Aorta (tissue), 5 donors: ENCODE results near the gene PARP8. TPM values are rescaled to one million over a fixed set of nuclear protein-coding genes. Genes with fewer than 3 reads are reported as not detected.
A peak's percentile ranks its signal among the peaks of the same experiment; 100 is the strongest.

ENCODE experiments used
- ATAC-seq: fragments of 200-7000 bp; cut with Tn5 transposase; one replicate; pipeline ENCODE4 v1.9.1; 2022; ENCODE audit warnings: moderate library complexity; ENCODE audit not compliant: low FRiP score
- DNase-seq, 2 donors: peaks; one replicate each; pipeline ENCODE4 v3.0.0-alpha.2; 2020
- H3K27ac ChIP-seq, 2 donors: one replicate each; pipeline ENCODE4 v1.5.1; 2013; ENCODE audit warnings: low read length in 2 of 2, mild to moderate bottlenecking in 2 of 2, moderate library complexity in 2 of 2, control low read depth in 1 of 2, inconsistent platforms in 1 of 2, low read depth in 1 of 2
- H3K27me3 ChIP-seq, 2 donors: one replicate each; pipeline ENCODE4 v1.6.1; 2013; ENCODE audit warnings: control low read depth in 1 of 2, low read length in 1 of 2, mild to moderate bottlenecking in 1 of 2, moderate library complexity in 1 of 2; ENCODE audit not compliant: insufficient read depth in 2 of 2, control insufficient read depth in 1 of 2
- H3K36me3 ChIP-seq, 2 donors: one replicate each; pipeline ENCODE4 v1.6.1; 2013; ENCODE audit warnings: control low read depth in 1 of 2, low read length in 1 of 2, mild to moderate bottlenecking in 1 of 2; ENCODE audit not compliant: insufficient read depth in 2 of 2, control insufficient read depth in 1 of 2
- H3K4me1 ChIP-seq, 2 donors: one replicate each; pipeline ENCODE4 v1.6.1; 2013; ENCODE audit warnings: low read length in 2 of 2, control low read depth in 1 of 2, mild to moderate bottlenecking in 1 of 2, moderate library complexity in 1 of 2; ENCODE audit not compliant: insufficient read depth in 2 of 2, control insufficient read depth in 1 of 2
- H3K4me3 ChIP-seq, 2 donors: one replicate each; pipeline ENCODE4 v1.5.1; 2013; ENCODE audit warnings: low read length in 2 of 2, control low read depth in 1 of 2, mild to moderate bottlenecking in 1 of 2
- H3K9me3 ChIP-seq: one replicate; pipeline ENCODE4 v1.6.1; 2013; ENCODE audit warnings: mild to moderate bottlenecking, low read length; ENCODE audit not compliant: control insufficient read depth
- WGBS, 2 donors: extraction: QIAGEN DNeasy Blood & Tissue Kit; methylation state at CpG; one replicate each; pipeline ENCODE4 v1.1.7; 2013; 5-methylcytosine and 5-hydroxymethylcytosine counted together
- intact Hi-C, 2 donors: fragments of 100-400 bp; cut with DNase I; formaldehyde crosslinking; loops; one replicate each; pipeline versions ENCODE4 v1.14.2 to v1.15.0; 2022
- polyA plus RNA-seq, 2 donors: library from polyadenylated mRNA; stranded (reverse); fragments of 200-250 nt; gene quantifications; one replicate each; pipeline ENCODE4 v1.2.3, GENCODE V29; 2013
- total RNA-seq, 2 donors: library from RNA; stranded (reverse); fragmentation: NEBNext Ultra II Directional; extraction: Animal tissue kit (Norgen Biotek cat#: 25700); gene quantifications; one replicate each; pipeline ENCODE4 v1.2.1, GENCODE V29; 2021
- donor health status: healthy with polysubstance abuse.
- donor health status: Bipolar disorder and iron deficiency.
- donor health status: DM: no; HTN: no; CAD: no.
- donor health status: DM: no; HTN: no; CAD: no.
- donor health status: DM: yes; HTN: yes; CAD: no.

Gene PARP8
- total and polyA plus RNA-seq, 4 donors, result 5.3 to 47.6 (median 19.5) TPM

DNA sequence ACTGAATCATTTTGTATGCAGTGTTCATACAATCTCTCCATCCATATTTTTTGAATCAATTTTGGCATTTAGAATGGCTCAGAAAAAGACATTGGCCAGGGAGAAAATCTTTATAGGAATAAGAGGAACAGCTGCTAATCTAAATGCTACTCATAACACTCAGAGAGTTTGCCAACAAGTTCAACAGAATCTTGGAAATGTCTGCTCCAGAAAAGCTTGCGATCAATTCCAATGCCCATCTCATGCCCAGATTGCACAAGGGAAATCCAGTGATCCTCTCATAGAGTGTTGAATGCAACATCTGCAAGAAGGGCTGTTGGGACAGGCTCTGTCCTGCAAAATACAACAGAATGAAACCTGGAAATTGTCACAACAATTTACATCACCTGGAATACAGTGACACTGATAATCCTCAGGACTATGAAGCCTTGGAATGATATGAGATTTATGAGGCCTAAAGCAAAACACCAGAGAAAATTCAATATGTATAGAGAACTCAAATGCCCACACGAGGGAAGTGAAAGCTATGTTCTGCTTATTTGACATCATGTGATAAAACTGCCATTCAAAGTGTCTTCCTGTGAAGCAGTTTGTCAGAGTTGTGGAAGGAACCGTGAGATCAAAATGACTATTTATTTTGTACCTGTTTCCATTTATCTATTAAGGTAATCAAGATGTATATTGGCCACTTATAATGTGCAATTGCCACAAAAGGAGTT lies 190.1 kb downstream of the PARP8 start:
- ATAC-seq (no peak), DNase-seq (no peak)
- Histone ChIP-seq H3K36me3 (peaks cover 0 to 2% of the 10 kb centered on the region in 2 donors), H3K4me1 (no peaks in the 10 kb centered on the region), H3K4me3 (no peak overlapping the region), H3K27me3 (no peaks in the 10 kb centered on the region), H3K27ac (no peak overlapping the region), H3K9me3 (no peaks in the 10 kb centered on the region)
- intact Hi-C loops, result no loop called here
- 61 to 63% methylated on average over 3 of the region's 3 CpGs for WGBS, 2 donors

- no peaks in the 10 kb centered on the region for H3K27me3 ChIP-seq
- DNase-seq, result no peak
- peaks cover 0 to 3% of the 10 kb centered on the region in 2 donors for H3K4me1 ChIP-seq
- H3K36me3 ChIP-seq, result no peaks in the 10 kb centered on the region
- no peak overlapping the region for H3K4me3 ChIP-seq
- intact Hi-C loops, result no loop called here
- H3K27ac ChIP-seq, result no peak overlapping the region
- ATAC-seq, result no peak
- WGBS, 2 donors, result 79 to 84% methylated on average over 3 of the region's 3 CpGs
- H3K9me3 ChIP-seq, result no peaks in the 10 kb centered on the region
These were observed 197.2 kb downstream of the PARP8 start for GRCh38 chr5:50863534-50864170.

DNA sequence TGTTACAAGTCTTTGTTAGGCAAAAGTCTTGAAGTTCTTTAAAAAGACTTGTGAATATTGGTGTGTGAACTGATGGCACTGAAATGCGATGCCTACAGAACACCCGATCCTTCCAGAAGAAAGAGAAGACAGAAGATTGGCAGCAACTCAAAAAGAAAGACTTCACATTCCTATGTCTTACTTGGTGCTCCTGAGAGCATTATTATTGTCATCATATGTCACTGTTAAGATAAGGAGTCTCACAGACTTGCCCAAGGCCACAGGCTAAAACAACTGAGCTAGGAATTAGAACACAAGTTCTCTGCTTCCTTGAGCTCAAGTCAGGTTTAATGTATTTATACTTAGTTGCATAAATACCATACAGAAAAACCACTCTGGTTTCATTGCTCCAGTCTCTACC lies 198.0 kb downstream of the PARP8 start:
- intact Hi-C loops, result no loop called here
- no peaks in the 10 kb centered on the region for H3K9me3 ChIP-seq
- DNase-seq (no peak), ATAC-seq (no peak)
- 39 to 55% methylated on average over 2 of the region's 2 CpGs for WGBS, 2 donors
- H3K4me1 ChIP-seq, result peaks cover 0 to 3% of the 10 kb centered on the region in 2 donors
- H3K27ac ChIP-seq, result no peak overlapping the region
- no peaks in the 10 kb centered on the region for H3K36me3 ChIP-seq
- no peaks in the 10 kb centered on the region for H3K27me3 ChIP-seq
- H3K4me3 ChIP-seq, result no peak overlapping the region

DNA sequence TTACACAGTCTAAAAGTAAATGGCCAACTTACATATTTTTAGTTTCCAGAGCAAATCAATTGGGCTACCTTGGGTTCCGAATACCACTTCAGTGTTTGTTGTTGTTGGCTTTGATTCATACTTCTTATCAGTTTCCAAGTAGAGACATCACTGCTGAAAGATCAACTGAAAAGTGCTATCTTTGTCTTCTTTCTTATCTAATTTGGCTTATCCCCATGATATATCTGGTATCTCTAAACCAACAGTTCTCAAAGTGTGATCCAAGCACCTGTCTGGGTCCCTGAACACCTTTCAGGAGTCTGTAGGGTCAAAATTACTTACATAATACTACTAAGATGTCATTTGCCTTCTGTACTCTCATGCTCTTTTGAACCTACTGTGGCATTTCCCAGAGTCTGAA lies 200.0 kb downstream of the PARP8 start:
- Histone ChIP-seq H3K27ac (no peak overlapping the region), H3K36me3 (no peaks in the 10 kb centered on the region), H3K4me3 (no peak overlapping the region), H3K27me3 (no peaks in the 10 kb centered on the region), H3K9me3 (no peaks in the 10 kb centered on the region), H3K4me1 (peaks cover 0 to 3% of the 10 kb centered on the region in 2 donors)
- intact Hi-C loops, result no loop called here
- DNase-seq (no peak), ATAC-seq (no peak)
- WGBS, 2 donors, result 20 to 26% methylated on average over 1 of the region's 1 CpG

GRCh38 chr5:50867140-50867539 lies 200.7 kb downstream of the PARP8 start:
- Histone ChIP-seq H3K4me1 (peaks cover 0 to 3% of the 10 kb centered on the region in 2 donors), H3K9me3 (no peaks in the 10 kb centered on the region), H3K36me3 (no peaks in the 10 kb centered on the region), H3K27ac (no peak overlapping the region), H3K4me3 (no peak overlapping the region), H3K27me3 (no peaks in the 10 kb centered on the region)
- ATAC-seq, result no peak
- WGBS, 2 donors, result 83 to 94% methylated on average over 3 of the region's 3 CpGs
- intact Hi-C loops, result no loop called here
- no peak for DNase-seq

DNA sequence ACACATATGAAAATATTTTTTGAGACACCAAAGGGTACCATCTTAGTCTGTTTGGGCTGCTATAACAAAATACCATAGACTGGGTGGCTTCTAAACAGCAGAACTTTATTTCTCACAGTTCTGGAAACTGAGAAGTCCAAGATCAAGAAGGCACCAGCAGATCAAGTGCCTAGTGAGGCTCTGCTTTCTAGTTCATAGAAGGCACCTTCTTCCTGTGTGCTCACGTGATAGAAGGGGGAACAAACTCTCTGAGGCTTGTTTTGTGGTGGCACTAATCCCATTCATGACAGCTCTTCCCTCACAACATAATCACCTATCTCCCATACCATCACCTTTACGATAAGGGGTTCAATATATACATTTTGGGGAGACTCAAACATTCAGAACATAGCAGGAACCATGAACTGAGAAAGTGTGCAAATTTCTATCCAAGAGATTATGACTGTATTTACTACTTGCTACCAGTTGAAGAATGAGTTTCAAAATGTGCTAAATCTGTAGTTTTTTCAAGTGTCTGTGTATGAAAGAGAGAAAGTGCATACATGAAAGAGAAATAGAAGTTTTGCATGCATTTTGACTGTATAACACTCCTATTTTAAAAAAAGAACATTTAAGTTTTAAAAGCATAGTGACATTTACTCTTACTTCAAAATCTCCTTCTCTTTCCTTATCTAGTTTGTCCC lies 207.3 kb downstream of the PARP8 start:
- DNase-seq, result no peak
- Histone ChIP-seq H3K27me3 (no peaks in the 10 kb centered on the region), H3K36me3 (no peaks in the 10 kb centered on the region), H3K27ac (no peak overlapping the region), H3K4me3 (no peak overlapping the region), H3K4me1 (peaks cover 0 to 6% of the 10 kb centered on the region in 2 donors), H3K9me3 (no peaks in the 10 kb centered on the region)
- peak; percentile 26 for ATAC-seq
- intact Hi-C loops, result no loop called here
- WGBS, 2 donors, result 80 to 82% methylated on average over 2 of the region's 2 CpGs

GRCh38 chr5:50874306-50875001 lies 208.0 kb downstream of the PARP8 start:
- peak in 1 of 2 donors; percentile 68 for DNase-seq
- intact Hi-C loops, result no loop called here
- Histone ChIP-seq H3K27ac (no peak overlapping the region), H3K4me3 (peak overlapping the region in 1 of 2 donors; percentile 24), H3K9me3 (no peaks in the 10 kb centered on the region), H3K4me1 (peaks cover 0 to 6% of the 10 kb centered on the region in 2 donors), H3K36me3 (no peaks in the 10 kb centered on the region), H3K27me3 (no peaks in the 10 kb centered on the region)
- peak; percentile 38 for ATAC-seq
- WGBS, 2 donors, result 19 to 29% methylated on average over 6 of the region's 6 CpGs

DNA sequence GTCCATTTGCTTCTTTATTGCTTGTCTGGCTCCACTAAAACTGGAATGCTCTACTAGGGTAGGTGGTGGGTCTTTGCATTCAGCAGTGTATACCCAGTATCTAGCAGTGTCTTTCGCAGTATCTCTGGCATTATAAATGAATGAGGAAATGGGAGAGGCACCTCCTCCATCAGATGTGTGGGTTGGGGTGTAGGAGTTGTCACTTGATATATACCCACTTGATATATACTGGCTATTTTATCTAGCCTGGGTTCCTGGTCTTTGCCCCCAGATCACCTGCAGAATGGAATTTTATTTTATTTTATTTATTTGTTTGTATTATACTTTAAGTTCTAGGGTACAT lies 208.5 kb downstream of the PARP8 start:
- DNase-seq (no peak), ATAC-seq (peak; percentile 29)
- Histone ChIP-seq H3K27me3 (no peaks in the 10 kb centered on the region), H3K27ac (no peak overlapping the region), H3K4me1 (peaks cover 0 to 6% of the 10 kb centered on the region in 2 donors), H3K36me3 (no peaks in the 10 kb centered on the region), H3K9me3 (no peaks in the 10 kb centered on the region), H3K4me3 (no peak overlapping the region)
- 69 to 87% methylated on average over 1 of the region's 1 CpG for WGBS, 2 donors
- intact Hi-C loops, result no loop called here
